ENCODE data around the gene RANGAP1. TPM values are rescaled to one million over a fixed set of nuclear protein-coding genes. Genes with fewer than 3 reads are reported as not detected.
A peak's percentile ranks its signal among the peaks of the same experiment; 100 is the strongest.

Gene RANGAP1
- total and polyA plus RNA-seq, 8 donors: 18.9 to 127 (median 38.5) TPM

GRCh38 chr22:41242396-41243117 lies 43.4 kb downstream of the RANGAP1 start:
- intact Hi-C loops (cut with DNase I; ENCODE audit: low total_unique reads): no loop called here
- TF ChIP-seq POLR2A (IDR thresholded peaks at IDR 0.05) (no peak), CTCF (IDR thresholded peaks at IDR 0.05) (no peak), EP300 (IDR thresholded peaks at IDR 0.05) (no peak), POLR2AphosphoS5 (IDR thresholded peaks at IDR 0.05) (no peak)
- Histone ChIP-seq H3K4me1 (peaks cover 11 to 14% (median 12%) of the 10 kb centered on the region in 4 donors), H3K9me3 (no peaks in the 10 kb centered on the region), H3K27me3 (no peaks in the 10 kb centered on the region), H3K27ac (no peak overlapping the region), H3K4me3 (no peak overlapping the region), H3K36me3 (peaks cover 15 to 35% (median 27%) of the 10 kb centered on the region in 4 donors)
- DNase-seq: no peak
- WGBS, 5 donors: 90 to 95% (median 91%) methylated on average over 18 of the region's 18 CpGs

DNA sequence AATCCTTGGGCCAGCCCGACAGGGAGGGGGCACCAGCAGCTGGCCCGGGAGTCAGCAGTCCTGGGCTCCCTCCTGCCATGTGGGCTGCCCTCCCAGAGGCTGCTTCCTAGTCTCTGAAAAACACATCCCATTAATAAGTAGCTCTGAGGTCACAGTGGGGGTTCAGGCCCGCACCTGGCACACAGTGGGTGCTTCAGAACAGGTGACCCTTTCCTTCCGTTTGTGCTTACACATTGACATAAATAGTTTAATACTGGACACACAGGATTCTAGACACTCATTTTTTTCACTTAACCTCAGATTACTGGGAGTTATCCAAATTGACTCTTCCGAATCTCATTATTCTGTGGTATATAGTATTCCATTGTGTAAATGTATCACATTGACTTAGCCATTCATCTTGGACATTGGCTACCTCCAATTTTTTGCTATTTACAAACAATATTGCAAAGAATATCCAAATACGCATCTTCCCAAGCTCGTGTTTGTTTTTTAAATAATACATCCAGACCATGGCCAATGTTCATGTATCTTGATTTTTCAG lies 44.8 kb downstream of the RANGAP1 start:
- no peak for TF ChIP-seq POLR2AphosphoS5 (IDR thresholded peaks at IDR 0.05)
- TF ChIP-seq EP300 (IDR thresholded peaks at IDR 0.05): no peak
- no peak for TF ChIP-seq POLR2A (IDR thresholded peaks at IDR 0.05)
- Histone ChIP-seq H3K4me3 (no peak overlapping the region), H3K27me3 (no peaks in the 10 kb centered on the region), H3K4me1 (peaks cover 22 to 27% (median 24%) of the 10 kb centered on the region in 4 donors), H3K27ac (no peak overlapping the region), H3K9me3 (no peaks in the 10 kb centered on the region), H3K36me3 (peaks cover 5 to 21% (median 14%) of the 10 kb centered on the region in 4 donors)
- intact Hi-C loops (cut with DNase I; ENCODE audit: low total_unique reads): no loop called here
- DNase-seq: no peak
- WGBS, 5 donors: 82 to 92% (median 84%) methylated on average over 5 to 7 of the region's 7 CpGs

DNA sequence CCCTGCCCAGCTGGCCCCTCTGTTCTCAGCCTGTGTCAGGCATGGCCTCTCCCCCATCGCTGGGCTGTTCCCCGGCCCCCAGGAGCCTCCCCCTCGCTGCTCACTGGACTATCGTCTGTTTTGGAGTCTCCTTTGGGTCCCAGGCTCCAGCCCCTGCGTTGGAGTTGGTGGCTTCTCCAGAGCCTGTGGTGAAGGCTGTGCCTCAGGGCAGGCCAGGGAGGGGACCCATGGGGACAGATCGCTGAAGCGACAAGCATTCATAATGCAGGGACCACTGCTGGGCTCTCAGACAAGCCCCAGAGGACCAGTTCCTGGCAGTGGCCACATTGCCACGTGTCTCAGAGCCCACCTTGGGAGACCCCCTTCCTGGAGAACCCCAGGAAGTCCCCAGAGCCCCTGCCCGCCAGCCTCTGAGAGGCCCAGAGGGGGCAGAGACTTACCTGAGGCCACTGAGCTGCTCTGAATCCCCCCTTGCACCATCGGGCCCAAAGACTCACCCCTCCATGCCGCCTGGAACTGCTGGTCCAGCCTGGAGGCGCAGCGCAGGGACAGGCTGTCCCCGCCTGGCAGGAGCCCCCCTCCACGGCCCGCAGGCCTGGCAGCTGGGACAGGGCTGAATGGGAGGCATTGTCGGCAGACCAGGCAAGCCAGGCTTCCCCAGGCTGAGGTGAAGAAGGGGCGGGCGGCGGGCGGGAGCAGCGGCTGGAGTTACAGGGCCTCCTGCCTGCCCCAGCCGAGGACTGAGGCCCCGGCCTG lies 45.4 kb downstream of the RANGAP1 start, which contains the start of gene CHADL:
TSS of gene CHADL (minus strand) at position 555 of the 756 bp plus-strand sequence. CDS start at position 505, 50 bp downstream.
- Histone ChIP-seq H3K4me3 (no peak within 1 kb of the TSS), H3K27ac (peak within 1 kb of the TSS in 1 of 5 donors; percentile 42), H3K4me1 (peaks cover 22 to 27% (median 26%) of the 10 kb centered on the region in 4 donors), H3K9me3 (no peaks in the 10 kb centered on the region), H3K36me3 (peaks cover 0 to 15% (median 7%) of the 10 kb centered on the region in 4 donors), H3K27me3 (no peaks in the 10 kb centered on the region)
- no peak for TF ChIP-seq EP300 (IDR thresholded peaks at IDR 0.05)
- no peak for TF ChIP-seq POLR2A (IDR thresholded peaks at IDR 0.05)
- no peak for TF ChIP-seq POLR2AphosphoS5 (IDR thresholded peaks at IDR 0.05)
- TF ChIP-seq CTCF (IDR thresholded peaks at IDR 0.05): no peak
- peak in 1 of 2 donors; percentile 71 for DNase-seq
- WGBS, 5 donors: 47 to 63% (median 51%) methylated on average over 9 to 24 of the region's 24 CpGs
- intact Hi-C loops (cut with DNase I; ENCODE audit: low total_unique reads): no loop called here

DNA sequence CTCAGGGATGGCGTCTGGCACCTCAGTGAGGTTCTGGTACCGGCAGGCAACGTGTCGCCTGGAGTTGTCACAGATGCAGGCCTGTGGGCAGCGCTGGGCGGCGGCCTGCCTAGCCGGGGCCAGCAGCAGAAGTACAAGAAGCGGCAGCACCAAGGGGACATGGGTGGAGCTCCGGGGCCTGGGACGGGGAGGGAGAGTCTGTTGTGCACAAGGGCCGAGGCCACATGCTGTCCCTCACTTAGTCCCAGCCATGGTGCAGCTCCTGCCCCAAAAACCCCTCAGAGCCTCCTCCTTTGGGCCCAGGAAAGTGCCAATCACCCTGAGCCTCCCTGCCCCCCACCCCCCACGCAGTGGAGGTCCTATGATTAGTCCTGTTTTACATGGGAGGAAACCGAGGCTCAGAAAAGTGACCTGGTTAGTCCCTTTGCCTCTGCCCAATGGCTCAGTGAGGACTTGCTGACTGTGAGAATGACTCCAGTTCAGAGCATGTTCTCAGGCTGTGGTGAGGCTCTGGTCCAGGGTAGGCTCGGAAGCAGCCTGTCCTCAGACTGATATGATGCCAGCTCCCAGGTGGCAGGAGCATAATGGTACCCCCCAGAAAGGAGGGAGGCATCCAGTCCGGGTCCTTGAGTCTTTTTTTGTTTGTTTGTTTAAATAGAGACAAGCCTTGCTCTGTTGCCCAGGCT lies 46.4 kb downstream of the RANGAP1 start:
- no peaks in the 10 kb centered on the region for H3K9me3 ChIP-seq
- peaks cover 0 to 5% (median 0%) of the 10 kb centered on the region in 4 donors for H3K36me3 ChIP-seq
- no peaks in the 10 kb centered on the region for H3K27me3 ChIP-seq
- WGBS, 5 donors: 70 to 77% (median 75%) methylated on average over 12 to 16 of the region's 16 CpGs
- H3K4me3 ChIP-seq: no peak overlapping the region
- H3K27ac ChIP-seq: peak overlapping the region in 1 of 5 donors; percentile 42
- H3K4me1 ChIP-seq: peaks cover 22 to 27% (median 26%) of the 10 kb centered on the region in 4 donors
- no peak for DNase-seq
- intact Hi-C loops (cut with DNase I; ENCODE audit: low total_unique reads): no loop called here
- TF ChIP-seq CTCF (IDR thresholded peaks at IDR 0.05): no peak
- no peak for TF ChIP-seq POLR2A (IDR thresholded peaks at IDR 0.05)

Data from stomach (tissue), 9 donors.